ENCODE results near the gene PLCG1. TPM values are rescaled to one million over a fixed set of nuclear protein-coding genes. Genes with fewer than 3 reads are reported as not detected.

The PLCG1 gene
- total and polyA plus RNA-seq, 5 donors from 2014 or later: 30.4 to 540 (median 33.2) TPM

DNA sequence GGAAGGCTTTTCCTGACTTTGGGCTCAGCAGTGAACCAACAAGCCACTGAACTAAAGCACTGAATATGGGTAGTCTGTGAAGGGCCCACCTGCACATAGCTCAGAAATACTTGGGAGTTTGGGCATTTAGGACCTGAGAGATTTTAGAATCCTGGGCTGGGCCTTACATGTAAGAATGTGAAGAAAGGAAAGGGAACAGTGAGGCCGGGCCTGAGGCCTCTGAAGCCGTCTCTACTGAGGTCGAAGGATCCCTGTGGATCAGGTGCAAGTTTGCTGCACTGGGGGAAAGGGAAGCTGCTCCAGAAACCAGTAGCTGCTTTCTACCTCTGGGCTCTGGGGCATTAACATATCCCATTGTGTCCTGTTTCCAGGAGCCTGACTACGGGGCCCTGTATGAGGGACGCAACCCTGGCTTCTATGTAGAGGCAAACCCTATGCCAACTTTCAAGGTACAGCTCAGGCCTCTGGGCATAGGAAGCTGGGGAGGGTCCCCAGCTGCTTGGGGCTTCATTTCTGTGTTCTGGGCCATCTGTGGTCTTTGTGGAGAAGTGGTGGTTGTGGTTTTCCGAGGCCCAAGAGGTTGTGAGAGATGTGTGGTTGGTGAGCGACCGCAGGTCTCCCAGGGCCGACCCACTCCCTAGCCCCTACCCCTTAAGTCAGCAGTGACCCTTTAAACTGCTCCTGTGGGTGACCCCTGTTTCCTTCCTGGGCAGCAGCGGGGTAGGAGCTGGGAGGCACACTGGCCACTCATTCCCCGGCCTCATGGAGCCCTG, 30.3 kb downstream of the PLCG1 start:
- Histone ChIP-seq H3K4me1 (ENCODE audit: control insufficient read depth, insufficient read depth, low read length, poor library complexity, severe bottlenecking) (peaks cover 3% of the 10 kb centered on the region), H3K27ac (ENCODE audit: insufficient read depth, low read length, poor library complexity, severe bottlenecking) (peak overlapping the region; percentile 17), H3K4me3 (ENCODE audit: low read depth, low read length) (no peak overlapping the region), H3K36me3 (ENCODE audit: control insufficient read depth, insufficient read depth, low read length) (peaks cover 99% of the 10 kb centered on the region), H3K27me3 (ENCODE audit: control insufficient read depth, insufficient read depth, low read length) (no peaks in the 10 kb centered on the region), H3K9me3 (ENCODE audit: control insufficient read depth in 2 of 2, low read length in 2 of 2) (no peaks in the 10 kb centered on the region)
- H3K36me3 Mint-ChIP-seq: peaks cover 53% of the 10 kb centered on the region
- no peaks in the 10 kb centered on the region for H3K27me3 Mint-ChIP-seq
- H3K9me3 Mint-ChIP-seq: no peaks in the 10 kb centered on the region
- no peak for DNase-seq
- ATAC-seq (ENCODE audit: low read depth in 2 of 2): no peak
- H3K4me3 Mint-ChIP-seq: no peak overlapping the region
- peaks cover 0 to 45% (median 13%) of the 10 kb centered on the region in 4 donors for H3K4me1 Mint-ChIP-seq
- peak overlapping the region; percentile 69 to 87 (median 74) for H3K27ac Mint-ChIP-seq

DNA sequence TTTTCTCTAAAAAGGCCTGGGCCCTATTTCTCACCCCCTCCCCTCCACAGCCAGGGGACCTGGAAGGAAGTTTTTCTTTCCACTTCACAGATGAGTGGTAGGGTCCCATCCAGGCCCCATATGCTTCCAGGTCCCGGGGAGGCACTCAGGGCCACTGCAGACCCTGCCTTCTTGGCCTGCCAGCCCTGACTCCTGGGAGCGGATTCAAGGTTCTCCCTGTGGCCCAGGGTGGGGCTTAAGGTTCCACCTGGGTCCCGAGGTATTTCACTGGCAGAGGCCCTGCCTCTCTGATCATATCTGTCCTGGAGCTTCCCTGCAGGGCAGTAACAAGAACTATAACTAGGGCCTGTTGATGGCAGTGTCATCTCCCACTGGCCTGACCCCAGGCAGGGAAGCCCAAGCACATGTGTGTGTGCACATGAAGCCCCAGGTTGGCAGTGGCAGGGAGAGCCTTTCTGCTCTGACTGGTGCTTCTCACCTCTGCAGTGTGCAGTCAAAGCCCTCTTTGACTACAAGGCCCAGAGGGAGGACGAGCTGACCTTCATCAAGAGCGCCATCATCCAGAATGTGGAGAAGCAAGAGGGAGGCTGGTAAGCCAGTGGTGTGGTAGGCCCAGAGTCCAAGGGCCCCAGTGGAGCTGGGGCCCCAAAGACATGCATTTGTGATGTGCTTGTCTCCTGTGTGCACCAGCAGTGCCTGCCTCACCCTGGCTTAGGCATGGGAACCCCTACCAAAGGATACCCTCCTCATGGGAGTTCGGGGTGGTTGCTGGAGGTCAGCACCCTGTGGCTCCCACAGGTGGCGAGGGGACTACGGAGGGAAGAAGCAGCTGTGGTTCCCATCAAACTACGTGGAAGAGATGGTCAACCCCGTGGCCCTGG, 31.2 kb downstream of the PLCG1 start:
- Histone ChIP-seq H3K9me3 (ENCODE audit: control insufficient read depth in 2 of 2, low read length in 2 of 2) (no peaks in the 10 kb centered on the region), H3K4me3 (ENCODE audit: low read depth, low read length) (no peak overlapping the region), H3K27me3 (ENCODE audit: control insufficient read depth, insufficient read depth, low read length) (no peaks in the 10 kb centered on the region), H3K27ac (ENCODE audit: insufficient read depth, low read length, poor library complexity, severe bottlenecking) (peak overlapping the region; percentile 17), H3K4me1 (ENCODE audit: control insufficient read depth, insufficient read depth, low read length, poor library complexity, severe bottlenecking) (no peaks in the 10 kb centered on the region), H3K36me3 (ENCODE audit: control insufficient read depth, insufficient read depth, low read length) (peaks cover 99% of the 10 kb centered on the region)
- H3K27me3 Mint-ChIP-seq: no peaks in the 10 kb centered on the region
- peaks cover 60% of the 10 kb centered on the region for H3K36me3 Mint-ChIP-seq
- H3K4me3 Mint-ChIP-seq: no peak overlapping the region
- ATAC-seq (ENCODE audit: low read depth in 2 of 2) (no peak), DNase-seq (no peak)
- peaks cover 0 to 40% (median 15%) of the 10 kb centered on the region in 4 donors for H3K4me1 Mint-ChIP-seq
- H3K27ac Mint-ChIP-seq: peak overlapping the region in 2 of 3 donors; percentile 65 to 79
- no peaks in the 10 kb centered on the region for H3K9me3 Mint-ChIP-seq

DNA sequence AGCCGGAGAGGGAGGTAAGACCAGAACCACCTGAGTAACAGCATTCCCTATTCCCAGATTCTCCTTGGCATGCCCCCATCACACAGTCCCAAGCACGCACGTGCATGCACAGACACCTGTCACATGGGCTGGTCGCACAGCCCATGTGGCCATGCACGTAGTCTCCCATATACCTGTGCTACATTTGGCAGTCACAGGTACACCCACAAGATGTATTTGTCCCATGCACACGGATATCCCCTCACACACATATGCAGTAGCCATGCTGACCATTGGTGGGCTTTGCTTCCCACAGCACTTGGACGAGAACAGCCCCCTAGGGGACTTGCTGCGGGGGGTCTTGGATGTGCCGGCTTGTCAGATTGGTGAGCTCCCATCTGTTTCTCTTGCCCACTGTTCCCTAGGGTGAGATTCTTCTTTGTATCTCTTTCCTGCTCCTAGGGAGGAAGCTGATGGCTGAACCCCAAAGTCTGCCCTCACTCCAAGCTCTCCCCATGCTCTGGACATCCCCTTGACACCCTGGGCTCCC, 31.9 kb downstream of the PLCG1 start:
- H3K27ac ChIP-seq (ENCODE audit: insufficient read depth, low read length, poor library complexity, severe bottlenecking): no peak overlapping the region

GRCh38 chr20:41169791-41170351, 32.5 kb downstream of the PLCG1 start:
- no peaks in the 10 kb centered on the region for H3K4me1 ChIP-seq (ENCODE audit: control insufficient read depth, insufficient read depth, low read length, poor library complexity, severe bottlenecking)

More for the DNA sequence above, 31.9 kb downstream of the PLCG1 start:
- H3K27ac Mint-ChIP-seq: peak overlapping the region; percentile 56 to 73 (median 65)
- ATAC-seq (ENCODE audit: low read depth in 2 of 2) (no peak), DNase-seq (no peak)
- no peaks in the 10 kb centered on the region for H3K27me3 Mint-ChIP-seq
- peaks cover 0 to 34% (median 15%) of the 10 kb centered on the region in 4 donors for H3K4me1 Mint-ChIP-seq
- H3K36me3 Mint-ChIP-seq: peaks cover 57% of the 10 kb centered on the region
- no peaks in the 10 kb centered on the region for H3K9me3 ChIP-seq (ENCODE audit: control insufficient read depth in 2 of 2, low read length in 2 of 2)
- peaks cover 99% of the 10 kb centered on the region for H3K36me3 ChIP-seq (ENCODE audit: control insufficient read depth, insufficient read depth, low read length)
- H3K4me3 ChIP-seq (ENCODE audit: low read depth, low read length): no peak overlapping the region
- H3K27me3 ChIP-seq (ENCODE audit: control insufficient read depth, insufficient read depth, low read length): no peaks in the 10 kb centered on the region
- H3K4me3 Mint-ChIP-seq: no peak overlapping the region
- H3K9me3 Mint-ChIP-seq: no peaks in the 10 kb centered on the region
- H3K4me1 ChIP-seq (ENCODE audit: control insufficient read depth, insufficient read depth, low read length, poor library complexity, severe bottlenecking): no peaks in the 10 kb centered on the region

DNA sequence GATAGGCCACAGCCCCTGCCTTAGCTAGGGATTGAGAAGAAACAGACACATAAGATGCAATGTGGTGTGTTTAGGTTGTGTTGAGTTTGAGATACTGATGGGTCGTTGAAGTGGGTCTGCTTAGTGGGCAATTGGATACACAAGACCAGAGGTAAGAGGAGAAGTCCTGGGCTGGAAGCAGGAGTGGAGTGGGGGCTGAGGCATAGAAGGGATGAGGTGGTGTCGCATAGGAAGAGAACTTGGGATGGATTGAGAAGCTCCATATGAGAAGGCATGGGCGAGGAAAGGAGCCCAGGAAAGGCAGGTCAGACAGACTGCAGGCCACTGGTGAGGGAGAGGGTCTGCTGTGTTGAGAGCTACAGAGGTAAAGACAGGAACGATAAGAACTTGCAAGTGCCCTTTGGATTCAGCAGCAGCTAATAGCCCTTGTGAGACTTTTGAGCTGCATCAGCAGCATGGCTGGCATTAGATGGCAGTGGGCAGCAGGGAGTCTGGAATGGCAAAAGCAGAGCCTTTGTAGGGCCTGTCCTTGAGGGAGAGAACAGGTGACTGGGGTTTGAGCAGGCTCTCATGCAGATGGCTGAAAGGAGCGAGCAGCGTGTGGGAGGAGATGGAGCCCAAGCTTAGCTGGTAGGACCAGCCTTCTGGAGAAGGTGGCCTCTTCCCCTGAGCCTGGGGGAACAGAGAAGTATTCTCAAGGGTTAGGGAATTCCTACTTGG, 33.2 kb downstream of the PLCG1 start:
- DNase-seq (peak in 1 of 3 donors; percentile 0), ATAC-seq (ENCODE audit: low read depth in 2 of 2) (no peak)
- Histone ChIP-seq H3K36me3 (ENCODE audit: control insufficient read depth, insufficient read depth, low read length) (peaks cover 98% of the 10 kb centered on the region), H3K27ac (ENCODE audit: insufficient read depth, low read length, poor library complexity, severe bottlenecking) (no peak overlapping the region), H3K9me3 (ENCODE audit: control insufficient read depth in 2 of 2, low read length in 2 of 2) (no peaks in the 10 kb centered on the region), H3K27me3 (ENCODE audit: control insufficient read depth, insufficient read depth, low read length) (no peaks in the 10 kb centered on the region), H3K4me3 (ENCODE audit: low read depth, low read length) (no peak overlapping the region), H3K4me1 (ENCODE audit: control insufficient read depth, insufficient read depth, low read length, poor library complexity, severe bottlenecking) (no peaks in the 10 kb centered on the region)
- no peaks in the 10 kb centered on the region for H3K9me3 Mint-ChIP-seq
- H3K4me1 Mint-ChIP-seq: peaks cover 0 to 32% (median 13%) of the 10 kb centered on the region in 4 donors
- H3K36me3 Mint-ChIP-seq: peaks cover 56% of the 10 kb centered on the region
- no peaks in the 10 kb centered on the region for H3K27me3 Mint-ChIP-seq
- H3K4me3 Mint-ChIP-seq: no peak overlapping the region
- H3K27ac Mint-ChIP-seq: peak overlapping the region; percentile 11 to 90 (median 59)

More at GRCh38 chr20:41169791-41170351, 32.5 kb downstream of the PLCG1 start:
- Mint-ChIP-seq H3K9me3 (no peaks in the 10 kb centered on the region), H3K4me3 (no peak overlapping the region), H3K27me3 (no peaks in the 10 kb centered on the region), H3K4me1 (peaks cover 0 to 33% (median 13%) of the 10 kb centered on the region in 4 donors), H3K27ac (peak overlapping the region in 1 of 3 donors; percentile 90), H3K36me3 (peaks cover 59% of the 10 kb centered on the region)
- ATAC-seq (ENCODE audit: low read depth in 2 of 2) (no peak), DNase-seq (peak in 1 of 3 donors; percentile 1)
- Histone ChIP-seq H3K36me3 (ENCODE audit: control insufficient read depth, insufficient read depth, low read length) (peaks cover 99% of the 10 kb centered on the region), H3K4me3 (ENCODE audit: low read depth, low read length) (no peak overlapping the region), H3K27ac (ENCODE audit: insufficient read depth, low read length, poor library complexity, severe bottlenecking) (no peak overlapping the region), H3K27me3 (ENCODE audit: control insufficient read depth, insufficient read depth, low read length) (no peaks in the 10 kb centered on the region), H3K9me3 (ENCODE audit: control insufficient read depth in 2 of 2, low read length in 2 of 2) (no peaks in the 10 kb centered on the region)

- no peaks in the 10 kb centered on the region for H3K9me3 ChIP-seq (ENCODE audit: control insufficient read depth in 2 of 2, low read length in 2 of 2)
- H3K4me3 ChIP-seq (ENCODE audit: low read depth, low read length): no peak overlapping the region
- Mint-ChIP-seq H3K4me1 (peaks cover 0 to 26% (median 19%) of the 10 kb centered on the region in 4 donors), H3K27ac (peak overlapping the region in 2 of 3 donors; percentile 74 to 91), H3K36me3 (peaks cover 49% of the 10 kb centered on the region), H3K27me3 (no peaks in the 10 kb centered on the region), H3K4me3 (no peak overlapping the region), H3K9me3 (no peaks in the 10 kb centered on the region)
- H3K36me3 ChIP-seq (ENCODE audit: control insufficient read depth, insufficient read depth, low read length): peaks cover 98% of the 10 kb centered on the region
- DNase-seq (no peak), ATAC-seq (ENCODE audit: low read depth in 2 of 2) (no peak)
- H3K27me3 ChIP-seq (ENCODE audit: control insufficient read depth, insufficient read depth, low read length): no peaks in the 10 kb centered on the region
- H3K4me1 ChIP-seq (ENCODE audit: control insufficient read depth, insufficient read depth, low read length, poor library complexity, severe bottlenecking): no peaks in the 10 kb centered on the region
- no peak overlapping the region for H3K27ac ChIP-seq (ENCODE audit: insufficient read depth, low read length, poor library complexity, severe bottlenecking)
These were observed 34.5 kb downstream of the PLCG1 start for GRCh38 chr20:41171736-41172295.
